Kidney (tissue), 14 donors: ENCODE measurements around the gene PAK6. TPM values are rescaled to one million over a fixed set of nuclear protein-coding genes. Genes with fewer than 3 reads are reported as not detected.

Source experiments
- DNase-seq, 5 donors: peaks; one replicate each; pipeline ENCODE4 v3.0.0-alpha.2; 2013 to 2020
- FAIRE-seq: peaks from 2 replicates; lab custom pipeline; 2012; peaks lifted over from hg19 to GRCh38; lab: Jason Lieb, UNC
- H3K27ac ChIP-seq, 2 donors: one replicate each; pipeline ENCODE4 v1.7.0; 2013; ENCODE audit warnings: low read depth in 2 of 2, low read length in 2 of 2, inconsistent platforms in 1 of 2
- H3K27me3 ChIP-seq: one replicate; pipeline ENCODE4 v1.7.1; 2013; ENCODE audit warnings: low read length, inconsistent platforms; ENCODE audit not compliant: control insufficient read depth, insufficient read depth
- H3K36me3 ChIP-seq, 3 donors: one replicate each; pipeline versions ENCODE4 v1.7.0 to v1.7.1; 2013; ENCODE audit warnings: low read length in 3 of 3, control low read depth in 1 of 3, inconsistent platforms in 1 of 3; ENCODE audit not compliant: insufficient read depth in 3 of 3, control insufficient read depth in 2 of 3
- H3K4me1 ChIP-seq, 3 donors: one replicate each; pipeline versions ENCODE4 v1.7.0 to v1.7.1; 2013; ENCODE audit warnings: low read length in 3 of 3, inconsistent platforms in 1 of 3, low read depth in 1 of 3; ENCODE audit not compliant: control insufficient read depth in 2 of 3, insufficient read depth in 2 of 3
- H3K4me3 ChIP-seq, 3 donors: one replicate each; pipeline versions ENCODE4 v1.7.0 to v1.8.1; 2013; ENCODE audit warnings: low read length in 3 of 3, control low read depth in 1 of 3, inconsistent platforms in 1 of 3
- H3K9ac ChIP-seq, 3 donors: one replicate each; pipeline versions ENCODE4 v1.7.0 to v1.7.1; 2013; ENCODE audit warnings: low read length in 3 of 3, control low read depth in 1 of 3, inconsistent platforms in 1 of 3
- H3K9me3 ChIP-seq, 3 donors: one replicate each; pipeline versions ENCODE4 v1.7.0 to v1.7.1; 2013; ENCODE audit warnings: low read length in 3 of 3, control low read depth in 1 of 3, inconsistent platforms in 1 of 3; ENCODE audit not compliant: control insufficient read depth in 2 of 3, insufficient read depth in 1 of 3
- intact Hi-C: fragments of 100-400 bp; cut with DNase I; formaldehyde crosslinking; loops from one replicate; pipeline ENCODE4 v1.11.1; 2022
- polyA plus RNA-seq: library from polyadenylated mRNA; stranded (reverse); fragments of 350-450 nt; fragmentation: Illumina TruSeq; extraction: RNeasy Lipid Tissue Mini Kit (QIAGEN cat#74804); gene quantifications from one replicate; pipeline ENCODE4 v1.2.3, GENCODE V29; 2014; ENCODE audit warnings: low read depth, low replicate concordance; ENCODE audit not compliant: insufficient read depth
- total RNA-seq: library from RNA; stranded (reverse); fragmentation: NEBNext Ultra II Directional; extraction: Animal tissue kit (Norgen Biotek cat#: 25700); gene quantifications from one replicate; pipeline ENCODE4 v1.2.1, GENCODE V29; 2021
- TF ChIP-seq, protein P1 (sequence below): IDR thresholded peaks from 3 replicates; pipeline ENCODE4 v1.5.1; 2012; ENCODE audit warnings: mild to moderate bottlenecking, moderate library complexity, borderline replicate concordance; ENCODE audit not compliant: insufficient read depth; ENCODE audit errors: extremely low read depth
- donor health status: control.
- donor health status: control.
- donor health status: control.
- donor health status: control.
- donor health status: control.
- donor health status: DM: yes; HTN: yes; CAD: no.
- donor health status: Normal renal cell carcinoma (clear cell type).

PAK6 gene
- total and polyA plus RNA-seq, 2 donors from 2014 or later = 8.1 to 11.9 TPM

DNA sequence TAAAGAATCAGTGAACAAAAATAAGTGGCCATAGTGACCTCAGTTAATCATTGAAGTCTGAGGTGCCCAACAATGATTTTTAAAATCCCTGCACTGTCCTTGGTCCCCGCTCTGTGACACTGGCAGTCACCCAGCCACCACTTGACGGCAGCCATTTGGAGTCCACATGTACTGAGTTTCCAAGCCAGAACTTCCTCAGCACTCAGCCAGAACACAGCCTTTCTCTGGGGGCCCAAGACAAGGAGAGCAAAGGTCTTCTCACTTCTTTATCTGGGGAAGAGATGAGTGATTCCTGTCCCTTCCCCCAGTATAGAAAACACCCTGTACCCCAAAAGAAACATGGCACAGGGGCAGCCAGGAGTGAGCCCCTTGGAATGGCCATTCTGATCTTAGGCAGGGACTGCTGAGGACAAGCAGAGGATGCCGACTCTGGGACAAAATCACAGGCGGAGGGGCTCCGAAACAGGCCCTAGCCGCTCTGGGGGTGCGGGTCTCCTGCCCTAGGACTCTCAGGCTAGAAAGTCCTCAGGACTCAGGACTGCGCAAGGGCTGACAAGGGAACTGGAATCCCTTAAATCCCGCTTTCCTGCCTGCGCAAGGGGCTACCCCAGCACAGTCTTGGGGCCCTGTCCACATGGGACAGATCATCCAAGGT, 12.8 kb downstream of the PAK6 start:
- no peak for FAIRE-seq
- H3K4me3 ChIP-seq = peak overlapping the region in 1 of 3 donors; percentile 51
- peaks cover 0 to 8% (median 0%) of the 10 kb centered on the region in 3 donors for H3K4me1 ChIP-seq
- peak in 1 of 5 donors; percentile 44 for DNase-seq
- no peaks in the 10 kb centered on the region for H3K36me3 ChIP-seq
- H3K9ac ChIP-seq = no peak overlapping the region
- TF ChIP-seq, protein P1, sequence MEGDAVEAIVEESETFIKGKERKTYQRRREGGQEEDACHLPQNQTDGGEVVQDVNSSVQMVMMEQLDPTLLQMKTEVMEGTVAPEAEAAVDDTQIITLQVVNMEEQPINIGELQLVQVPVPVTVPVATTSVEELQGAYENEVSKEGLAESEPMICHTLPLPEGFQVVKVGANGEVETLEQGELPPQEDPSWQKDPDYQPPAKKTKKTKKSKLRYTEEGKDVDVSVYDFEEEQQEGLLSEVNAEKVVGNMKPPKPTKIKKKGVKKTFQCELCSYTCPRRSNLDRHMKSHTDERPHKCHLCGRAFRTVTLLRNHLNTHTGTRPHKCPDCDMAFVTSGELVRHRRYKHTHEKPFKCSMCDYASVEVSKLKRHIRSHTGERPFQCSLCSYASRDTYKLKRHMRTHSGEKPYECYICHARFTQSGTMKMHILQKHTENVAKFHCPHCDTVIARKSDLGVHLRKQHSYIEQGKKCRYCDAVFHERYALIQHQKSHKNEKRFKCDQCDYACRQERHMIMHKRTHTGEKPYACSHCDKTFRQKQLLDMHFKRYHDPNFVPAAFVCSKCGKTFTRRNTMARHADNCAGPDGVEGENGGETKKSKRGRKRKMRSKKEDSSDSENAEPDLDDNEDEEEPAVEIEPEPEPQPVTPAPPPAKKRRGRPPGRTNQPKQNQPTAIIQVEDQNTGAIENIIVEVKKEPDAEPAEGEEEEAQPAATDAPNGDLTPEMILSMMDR = no peak
- H3K27ac ChIP-seq = no peak overlapping the region
- H3K27me3 ChIP-seq = peaks cover 6% of the 10 kb centered on the region
- intact Hi-C loops = no loop called here
- no peaks in the 10 kb centered on the region for H3K9me3 ChIP-seq

DNA sequence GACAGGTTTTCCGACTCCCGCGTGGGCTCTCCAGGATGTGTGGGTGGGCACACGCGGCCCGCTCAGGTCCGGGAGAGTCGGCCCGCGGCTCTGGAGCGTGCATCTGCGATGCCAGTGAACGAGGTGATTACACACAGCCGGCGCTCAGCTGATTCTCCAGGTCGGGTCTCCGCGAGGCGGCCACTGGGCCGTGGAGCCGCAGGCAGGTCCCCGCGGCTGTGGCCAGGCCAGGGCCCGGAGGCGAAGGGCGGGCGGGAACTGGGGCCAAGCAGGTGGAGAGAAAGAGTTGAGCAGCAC, 13.2 kb downstream of the PAK6 start:
- intact Hi-C loops = no loop called here
- no peak overlapping the region for H3K9ac ChIP-seq
- no peak overlapping the region for H3K27ac ChIP-seq
- no peaks in the 10 kb centered on the region for H3K9me3 ChIP-seq
- TF ChIP-seq, protein P1 = no peak
- no peak for FAIRE-seq
- peaks cover 6% of the 10 kb centered on the region for H3K27me3 ChIP-seq
- H3K36me3 ChIP-seq = no peaks in the 10 kb centered on the region
- DNase-seq = peak in 3 of 5 donors; percentile 34 to 74 (median 54)
- H3K4me3 ChIP-seq = peak overlapping the region in 1 of 3 donors; percentile 51
- H3K4me1 ChIP-seq = peaks cover 0 to 8% (median 0%) of the 10 kb centered on the region in 3 donors

DNA sequence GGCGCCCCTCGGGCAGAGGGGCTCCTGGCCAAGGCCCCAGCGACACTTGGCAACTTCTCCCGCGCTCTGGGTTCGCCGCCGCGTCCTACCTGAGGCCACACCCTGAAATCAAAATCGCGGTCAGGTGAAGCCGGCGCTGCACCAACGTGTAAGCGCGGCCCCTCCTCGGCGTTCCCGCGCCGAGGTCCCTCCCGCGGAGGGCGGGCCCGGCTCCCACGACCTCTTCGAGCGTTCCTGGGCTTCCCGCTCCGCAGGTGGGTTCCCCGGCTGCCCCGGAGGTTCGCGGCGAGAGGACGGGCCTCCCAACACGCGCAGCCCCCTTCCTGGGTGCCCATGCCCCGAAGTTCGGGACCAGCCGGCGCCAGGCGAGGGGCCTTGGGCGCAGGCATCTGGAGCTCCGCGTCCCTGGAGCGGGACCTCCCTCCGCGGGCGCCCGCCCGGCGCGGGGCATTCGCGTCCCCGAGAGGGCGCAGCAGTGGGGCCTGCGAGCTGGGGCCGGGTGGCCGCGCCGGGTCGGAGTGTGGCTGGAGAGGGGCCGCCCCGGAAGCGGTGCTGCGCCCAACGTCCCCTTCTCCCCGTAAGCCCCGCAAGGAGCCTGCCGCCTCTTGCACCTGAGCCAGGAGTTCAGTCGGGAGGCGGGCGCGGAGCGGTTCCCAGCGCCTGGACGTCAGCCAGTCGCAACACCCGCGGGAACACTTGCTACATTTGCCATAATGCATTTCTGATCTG, 13.7 kb downstream of the PAK6 start:
- Histone ChIP-seq H3K27me3 (peaks cover 6% of the 10 kb centered on the region), H3K36me3 (no peaks in the 10 kb centered on the region), H3K9ac (peak overlapping the region in 2 of 3 donors; percentile 5 to 51), H3K4me1 (peaks cover 0 to 8% (median 0%) of the 10 kb centered on the region in 3 donors), H3K4me3 (peak overlapping the region in 2 of 3 donors; percentile 18 to 51), H3K27ac (peak overlapping the region; percentile 32 to 57), H3K9me3 (no peaks in the 10 kb centered on the region)
- FAIRE-seq (no peak), DNase-seq (peak in 4 of 5 donors; percentile 35 to 84 (median 48))
- intact Hi-C loops = no loop called here
- TF ChIP-seq, protein P1 = no peak
